Endothelial cell of umbilical vein (primary cell): Measurements from ENCODE around the gene ACTR3C. TPM values are rescaled to one million over a fixed set of nuclear protein-coding genes. Genes with fewer than 3 reads are reported as not detected.
"Not testable (repeated sequence)": the region's sequence is repeated elsewhere in the genome, so short reads cannot be mapped to it uniquely, and the experiment has no call there.

Experiments used
- BruUV-seq: library from RNA; stranded (reverse); fragments of 400-500 nt; replicated peaks from 2 replicates; lab custom pipeline; 2021; lab: Mats Ljungman, UMichigan
- CTCF ChIA-PET: fragments of 300-600, 350-600 bp; sonication (Branson Sonifier 250); formaldehyde crosslinking; loops from one replicate; lab custom pipeline; 2021; ENCODE audit warnings: antibody characterized with exemption, inconsistent platforms; lab: Charles Lee
- POLR2A ChIA-PET: fragments of 300-600, 350-600 bp; sonication (Branson Sonifier 250); formaldehyde crosslinking; loops from one replicate; lab custom pipeline; 2021; ENCODE audit warnings: antibody characterized with exemption, inconsistent platforms; lab: Charles Lee
- DNase-seq: peaks from one replicate; pipeline ENCODE4 v3.0.0-alpha.2; 2011; ENCODE audit warnings: low read depth, low spot score
- FAIRE-seq: peaks from 2 replicates; lab custom pipeline; 2011; peaks lifted over from hg19 to GRCh38; lab: Jason Lieb, UNC
- H2AFZ ChIP-seq: 2 replicates; pipeline ENCODE4 v1.6.0; 2012; ENCODE audit warnings: low read depth, low read length, control low read depth, inconsistent platforms
- H3K27ac ChIP-seq: 2 replicates; pipeline ENCODE4 v1.5.1; 2011; ENCODE audit warnings: low read depth, mild to moderate bottlenecking, control low read depth, low read length, moderate library complexity; ENCODE audit not compliant: insufficient read depth
- H3K27me3 ChIP-seq, 2 experiments: 2 replicates each; pipeline versions ENCODE4 v1.6.0 to v1.6.1; 2011; ENCODE audit warnings: low read length in 2 of 2, mixed read lengths in 1 of 2; ENCODE audit not compliant: control insufficient read depth in 2 of 2, insufficient read depth in 2 of 2
- H3K36me3 ChIP-seq, 2 experiments: 2 replicates in 1 of 2; 3 replicates in 1 of 2; pipeline ENCODE4 v1.5.1; 2011; ENCODE audit warnings: low read length in 2 of 2, mild to moderate bottlenecking in 1 of 2, moderate library complexity in 1 of 2; ENCODE audit not compliant: control insufficient read depth in 2 of 2, insufficient read depth in 2 of 2; ENCODE audit errors: extremely low read depth in 1 of 2
- H3K4me1 ChIP-seq: 3 replicates; pipeline ENCODE4 v1.5.1; 2011; ENCODE audit warnings: mild to moderate bottlenecking, low read length; ENCODE audit not compliant: control insufficient read depth, insufficient read depth; ENCODE audit errors: extremely low read depth
- H3K4me2 ChIP-seq: 2 replicates; pipeline ENCODE4 v1.6.1; 2011; ENCODE audit warnings: low read length, control low read depth, mixed read lengths; ENCODE audit not compliant: insufficient read depth
- H3K4me3 ChIP-seq, 3 experiments: fragments of 200-600 bp in 1 of 3; sonication (generic), shearing (Covaris generic) in 1 of 3; replicated peaks in 1 of 3; 2 replicates each; pipeline ENCODE4 v1.5.1; 2011 to 2016; ENCODE audit warnings: control low read depth in 3 of 3, low read length in 3 of 3, mild to moderate bottlenecking in 2 of 3, inconsistent platforms in 1 of 3, low read depth in 1 of 3, moderate library complexity in 1 of 3; ENCODE audit not compliant: insufficient read depth in 1 of 3
- H3K79me2 ChIP-seq: 2 replicates; pipeline ENCODE4 v1.6.0; 2012; ENCODE audit warnings: low read length, inconsistent platforms; ENCODE audit not compliant: control insufficient read depth, insufficient read depth
- H3K9ac ChIP-seq: replicated peaks from 2 replicates; pipeline ENCODE3; 2011; ENCODE audit warnings: low read length, control low read depth; ENCODE audit not compliant: insufficient read depth; ENCODE audit errors: extremely low read depth
- H3K9me1 ChIP-seq: replicated peaks from 3 replicates; pipeline ENCODE4 v1.6.0; 2011; ENCODE audit warnings: mild to moderate bottlenecking, low read length; ENCODE audit not compliant: control insufficient read depth, insufficient read depth; ENCODE audit errors: extremely low read depth
- H3K9me3 ChIP-seq: replicated peaks from 2 replicates; pipeline ENCODE4 v1.5.1; 2012; ENCODE audit warnings: low read length, inconsistent platforms; ENCODE audit not compliant: control insufficient read depth, insufficient read depth
- H4K20me1 ChIP-seq: replicated peaks from 2 replicates; pipeline ENCODE3; 2011; ENCODE audit warnings: mild to moderate bottlenecking, low read length; ENCODE audit not compliant: control insufficient read depth, insufficient read depth; ENCODE audit errors: extremely low read depth
- dilution Hi-C: fragments of 300-500 bp; cut with MboI; formaldehyde crosslinking; loops from one replicate; pipeline ENCODE4 v1.15.0; 2019; ENCODE audit warnings: low sequenced_read_pairs; ENCODE audit not compliant: extremely low pct_ligation_motif_present
- intact Hi-C: fragments of 100-400 bp; cut with micrococcal nuclease; formaldehyde crosslinking; loops from one replicate; pipeline ENCODE4 v1.10.0; 2022
- polyA plus RNA-seq, 4 experiments: library from polyadenylated mRNA; depleted of rRNA in 3 of 4; stranded (reverse) in 3 of 4; unstranded in 1 of 4; fragments of >200 nt; gene quantifications; 2 replicates each; pipeline versions ENCODE4 v1.2.1 to v1.2.3, GENCODE V29; 2011 to 2012; ENCODE audit warnings: missing spikeins in 1 of 4
- total RNA-seq: library from RNA; stranded (reverse); gene quantifications from 2 replicates; pipeline ENCODE4 v1.2.3, GENCODE V29; 2021

Gene ACTR3C
- total and polyA plus RNA-seq, 2 donors (not counting 3 experiments of a cell fraction or from before 2014, with no cell fraction given): 0.33 TPM; not detected in 1

- CTCF ChIA-PET, POLR2A ChIA-PET: not testable (repeated sequence)
Measured at GRCh38 chr7:150268798-150269197, 54.5 kb downstream of the ACTR3C start.

GRCh38 chr7:150268287-150268686 is 55.1 kb downstream of the ACTR3C start:
- H3K9me1 ChIP-seq, DNase-seq, H3K4me2 ChIP-seq, FAIRE-seq, BruUV-seq, H3K9me3 ChIP-seq, H3K4me3 ChIP-seq, H3K79me2 ChIP-seq, H4K20me1 ChIP-seq, H3K36me3 ChIP-seq, H3K4me1 ChIP-seq, H3K27me3 ChIP-seq, H3K27ac ChIP-seq, POLR2A ChIA-PET, intact Hi-C loops, CTCF ChIA-PET, dilution Hi-C loops, H3K9ac ChIP-seq, H2AFZ ChIP-seq: not testable (repeated sequence)

More at GRCh38 chr7:150268798-150269197, 54.5 kb downstream of the ACTR3C start:
- H3K27me3 ChIP-seq, FAIRE-seq, BruUV-seq, H3K27ac ChIP-seq, H4K20me1 ChIP-seq, DNase-seq, H3K36me3 ChIP-seq, H3K9ac ChIP-seq, H2AFZ ChIP-seq, H3K4me3 ChIP-seq, H3K9me3 ChIP-seq, intact Hi-C loops, H3K4me1 ChIP-seq, H3K9me1 ChIP-seq, H3K4me2 ChIP-seq, dilution Hi-C loops, H3K79me2 ChIP-seq: not testable (repeated sequence)

- dilution Hi-C loops, H2AFZ ChIP-seq, CTCF ChIA-PET, H3K9me1 ChIP-seq, H3K4me2 ChIP-seq, H4K20me1 ChIP-seq, H3K27me3 ChIP-seq, POLR2A ChIA-PET, BruUV-seq, FAIRE-seq, DNase-seq, H3K79me2 ChIP-seq, H3K4me1 ChIP-seq, H3K9ac ChIP-seq, H3K9me3 ChIP-seq, H3K4me3 ChIP-seq, H3K27ac ChIP-seq, H3K36me3 ChIP-seq, intact Hi-C loops: not testable (repeated sequence)
Measured at GRCh38 chr7:150266953-150267665, 56.2 kb downstream of the ACTR3C start.

- POLR2A ChIA-PET, H4K20me1 ChIP-seq, H3K9me3 ChIP-seq, H3K79me2 ChIP-seq, H3K9me1 ChIP-seq, H3K9ac ChIP-seq, BruUV-seq, intact Hi-C loops, H3K36me3 ChIP-seq, H3K27ac ChIP-seq, FAIRE-seq, H3K4me1 ChIP-seq, H2AFZ ChIP-seq, H3K4me2 ChIP-seq, H3K4me3 ChIP-seq, DNase-seq, H3K27me3 ChIP-seq, dilution Hi-C loops, CTCF ChIA-PET: not testable (repeated sequence)
Measured at GRCh38 chr7:150262656-150263055, 60.7 kb downstream of the ACTR3C start.
